GM19023 (cell line): ENCODE measurements around the gene WIPF3.
A peak's percentile ranks its signal among the peaks of the same experiment; 100 is the strongest.

Source experiments
- ATAC-seq: cut with Tn5 transposase; IDR thresholded peaks from one replicate; pipeline ENCODE4 v1.9.1; 2021; ENCODE audit warnings: mild to moderate bottlenecking, moderate library complexity; ENCODE audit not compliant: unreplicated experiment

Gene WIPF3

GRCh38 chr7:29808075-29808801 is 1.9 kb downstream of the WIPF3 start:
- ATAC-seq = no peak

GRCh38 chr7:29809533-29810155 is 3.3 kb downstream of the WIPF3 start:
- ATAC-seq = no peak

DNA sequence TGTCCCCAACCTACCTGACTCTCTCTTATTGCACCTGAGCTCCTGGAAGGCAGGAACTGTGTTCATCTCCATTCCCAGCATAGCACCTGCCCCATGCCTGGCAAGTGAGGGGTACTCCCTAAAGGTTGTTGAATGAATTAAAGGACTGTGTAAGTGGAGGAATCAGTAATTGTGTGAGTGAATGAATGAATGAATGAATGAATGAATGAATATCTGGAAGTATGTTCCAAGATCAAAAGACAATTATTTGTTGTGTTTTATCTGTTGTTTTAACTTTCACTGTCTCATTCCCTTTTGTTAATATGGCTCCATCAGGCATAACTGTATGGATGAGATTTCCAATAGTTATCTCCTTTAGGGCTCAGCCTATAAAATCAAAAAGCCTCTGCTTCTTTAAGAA is 4.0 kb downstream of the WIPF3 start:
- no peak for ATAC-seq

DNA sequence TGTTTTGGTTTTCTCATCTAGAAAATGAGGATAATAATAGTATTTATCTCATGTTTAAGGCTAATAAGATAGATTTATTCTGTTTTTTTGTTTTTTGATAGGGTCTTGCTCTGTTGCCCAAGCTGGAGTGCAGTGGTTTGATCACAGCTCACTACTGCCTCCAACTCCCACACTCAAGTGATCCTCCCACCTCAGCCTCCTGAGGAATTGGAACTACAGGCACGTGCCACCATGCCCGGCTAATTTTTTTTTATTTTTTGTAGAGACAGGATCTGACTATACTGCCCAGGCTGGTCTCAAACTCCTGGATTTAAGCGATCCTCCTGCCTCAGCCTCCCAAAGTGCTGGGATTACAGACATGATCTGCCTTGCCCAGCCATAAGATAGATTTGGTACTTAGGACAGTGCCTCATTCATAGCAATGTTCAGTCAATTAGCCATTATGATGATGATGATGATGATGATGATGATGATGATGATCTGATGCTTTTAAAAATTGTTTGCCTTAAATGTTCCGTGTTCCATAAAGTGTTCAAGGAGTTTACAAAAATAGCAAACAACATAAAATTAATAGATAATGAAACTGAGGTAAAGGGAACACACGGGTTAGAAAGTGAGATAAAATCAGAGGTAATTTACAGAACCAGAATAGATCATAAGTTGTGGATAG is 4.6 kb downstream of the WIPF3 start:
- ATAC-seq = no peak

DNA sequence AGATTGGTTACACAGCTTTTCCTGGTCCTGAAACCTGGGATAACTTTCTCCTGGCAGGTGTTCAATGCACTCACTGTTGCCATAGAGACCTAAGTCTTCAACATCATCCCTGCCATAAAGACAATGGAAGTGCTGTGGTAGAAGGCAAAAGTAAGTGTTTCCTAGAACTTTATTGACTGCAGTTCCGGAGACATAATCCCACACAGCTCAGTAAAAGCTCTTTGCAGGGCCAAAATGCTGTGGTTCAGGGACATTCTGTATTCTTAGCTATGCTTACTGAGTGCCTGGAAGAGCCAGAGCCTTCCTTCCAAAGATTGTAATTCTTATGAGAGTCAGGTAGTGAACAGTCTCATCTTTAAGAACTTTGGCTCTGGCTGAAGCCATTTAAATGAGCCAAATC is 5.3 kb downstream of the WIPF3 start:
- no peak for ATAC-seq

GRCh38 chr7:29812185-29812876 is 6.0 kb downstream of the WIPF3 start:
- no peak for ATAC-seq

- no peak for ATAC-seq
Measured at GRCh38 chr7:29815181-29816105, 9.1 kb downstream of the WIPF3 start.

GRCh38 chr7:29818308-29818707 is 12.0 kb downstream of the WIPF3 start:
- no peak for ATAC-seq

- peak; percentile 88 for ATAC-seq
Measured at GRCh38 chr7:29825775-29826529, 19.6 kb downstream of the WIPF3 start.

DNA sequence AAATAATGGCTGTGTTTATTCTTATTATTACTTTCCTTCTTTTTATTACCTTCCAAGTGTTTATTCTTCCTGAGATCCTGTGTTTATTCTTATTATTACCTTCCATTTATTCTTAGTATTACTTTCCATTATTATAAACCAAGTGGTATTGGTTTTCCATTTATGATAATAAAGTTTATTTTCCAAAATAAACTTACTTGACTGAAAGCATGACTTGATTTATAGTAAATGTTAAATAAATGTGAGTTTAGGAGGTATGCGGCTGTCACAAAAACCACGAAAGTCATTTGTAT is 20.2 kb downstream of the WIPF3 start:
- ATAC-seq = no peak

DNA sequence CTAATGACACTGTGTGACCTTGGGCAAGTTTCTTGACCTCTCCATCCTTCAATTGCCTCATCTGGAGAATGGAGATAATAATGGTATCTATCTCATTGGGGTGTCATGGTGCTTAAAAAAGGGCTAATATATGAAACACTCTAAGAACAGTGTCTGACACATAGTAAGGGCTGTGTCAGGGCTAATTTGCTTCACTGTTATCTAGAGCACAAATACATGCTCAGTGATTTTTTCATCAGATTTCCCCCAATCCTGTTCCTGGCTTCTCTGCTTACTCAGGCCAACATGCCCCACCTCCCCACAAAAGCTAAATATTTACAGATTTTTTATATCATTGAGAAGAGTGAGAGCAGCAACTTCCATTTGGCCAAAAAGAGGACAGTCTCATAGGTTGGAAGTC is 20.6 kb downstream of the WIPF3 start:
- ATAC-seq = no peak

DNA sequence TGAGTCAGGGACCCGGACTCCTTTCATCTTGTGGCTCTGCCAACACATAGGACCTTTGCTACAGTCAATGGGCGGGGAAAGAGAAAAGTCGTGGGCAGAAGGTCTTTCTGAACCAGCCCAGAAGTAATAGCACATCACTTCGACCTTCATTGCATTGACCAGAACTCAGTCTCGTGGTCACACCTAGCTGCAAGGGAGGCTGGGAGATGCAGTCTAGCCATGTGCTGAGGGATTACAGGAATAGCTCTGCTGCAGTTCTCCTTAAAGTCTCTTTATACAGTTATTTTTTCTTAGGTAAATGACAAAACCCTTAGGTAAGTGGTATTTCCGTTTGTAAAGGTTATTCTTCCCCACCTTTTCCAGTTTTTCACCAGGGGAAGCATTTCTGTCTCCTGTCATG is 25.4 kb downstream of the WIPF3 start:
- ATAC-seq = no peak

DNA sequence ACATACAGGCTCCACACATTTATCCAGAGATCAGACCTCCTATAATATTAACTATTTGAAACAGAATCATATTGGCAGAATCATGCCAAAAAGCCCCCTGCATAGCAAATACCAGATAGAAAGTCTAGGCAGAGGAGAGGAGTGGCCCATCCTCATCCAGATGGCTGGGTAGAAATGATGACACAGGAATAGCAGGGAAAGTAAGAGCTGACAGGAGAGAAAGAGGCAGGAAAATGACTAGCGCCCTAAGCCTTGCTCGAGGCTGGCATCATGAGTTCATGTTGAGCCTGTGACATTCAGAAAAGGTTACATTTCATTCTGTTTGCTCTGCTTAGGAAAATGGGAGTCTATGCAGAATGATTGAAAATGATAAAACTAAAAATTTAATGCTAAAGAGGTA is 27.6 kb downstream of the WIPF3 start:
- ATAC-seq = no peak

- ATAC-seq = no peak
Measured at GRCh38 chr7:29835718-29836117, 29.4 kb downstream of the WIPF3 start.

DNA sequence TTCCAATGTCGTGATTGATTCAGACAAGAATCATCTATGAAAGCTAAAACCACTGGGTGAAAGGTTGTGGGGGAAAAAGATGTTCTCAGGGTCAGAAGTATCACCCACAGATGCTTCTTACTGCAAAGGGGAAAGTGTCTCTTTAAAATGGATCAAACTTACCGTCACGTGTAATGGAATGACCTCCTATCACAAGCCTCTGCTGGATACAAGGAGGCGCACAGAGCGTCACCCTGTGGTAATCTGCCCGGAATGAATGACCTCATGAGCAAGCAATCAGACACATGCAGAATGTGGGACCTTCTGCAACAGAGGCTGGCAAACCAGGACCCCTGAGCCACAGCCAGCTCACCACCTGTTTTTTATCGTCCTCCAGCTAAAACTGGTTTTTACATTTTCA is 33.0 kb downstream of the WIPF3 start:
- no peak for ATAC-seq

DNA sequence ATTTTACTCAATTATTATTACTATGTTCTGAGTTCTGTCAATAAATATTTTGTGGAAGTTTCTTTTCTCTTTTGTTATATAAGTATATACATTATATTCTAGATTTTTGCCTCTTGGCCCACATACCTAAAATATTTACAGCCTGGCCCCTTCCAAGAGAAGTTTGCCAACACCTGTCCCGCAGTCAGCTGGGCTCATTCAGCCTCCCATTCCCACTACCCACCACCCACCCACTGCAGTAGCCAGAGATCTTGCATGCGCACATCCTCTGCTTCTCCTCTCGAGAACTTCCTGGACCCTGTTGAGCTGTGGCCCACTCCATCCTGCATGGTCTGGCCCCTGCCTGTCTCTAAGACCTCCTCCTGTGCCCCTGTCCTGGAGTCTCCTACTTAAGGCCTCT is 33.6 kb downstream of the WIPF3 start:
- no peak for ATAC-seq

DNA sequence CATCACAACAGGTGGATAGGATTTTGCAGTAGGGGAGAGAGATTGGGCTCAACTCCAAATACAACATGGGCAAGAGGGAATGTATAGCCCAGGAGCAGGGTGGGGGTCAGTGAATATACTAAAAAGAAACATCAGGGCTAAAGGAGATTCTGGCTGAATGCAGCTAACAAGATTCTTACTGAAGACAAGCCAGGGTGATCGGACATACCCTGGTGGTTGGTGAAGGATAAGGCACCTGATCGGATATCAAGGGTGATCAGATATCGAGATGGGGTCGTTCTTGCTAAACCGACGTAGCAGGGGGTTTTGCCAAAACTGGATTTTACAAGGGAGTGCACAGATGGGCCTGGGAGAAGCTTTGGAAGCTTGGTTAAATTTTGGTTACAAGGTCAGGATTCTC is 34.4 kb downstream of the WIPF3 start:
- no peak for ATAC-seq

DNA sequence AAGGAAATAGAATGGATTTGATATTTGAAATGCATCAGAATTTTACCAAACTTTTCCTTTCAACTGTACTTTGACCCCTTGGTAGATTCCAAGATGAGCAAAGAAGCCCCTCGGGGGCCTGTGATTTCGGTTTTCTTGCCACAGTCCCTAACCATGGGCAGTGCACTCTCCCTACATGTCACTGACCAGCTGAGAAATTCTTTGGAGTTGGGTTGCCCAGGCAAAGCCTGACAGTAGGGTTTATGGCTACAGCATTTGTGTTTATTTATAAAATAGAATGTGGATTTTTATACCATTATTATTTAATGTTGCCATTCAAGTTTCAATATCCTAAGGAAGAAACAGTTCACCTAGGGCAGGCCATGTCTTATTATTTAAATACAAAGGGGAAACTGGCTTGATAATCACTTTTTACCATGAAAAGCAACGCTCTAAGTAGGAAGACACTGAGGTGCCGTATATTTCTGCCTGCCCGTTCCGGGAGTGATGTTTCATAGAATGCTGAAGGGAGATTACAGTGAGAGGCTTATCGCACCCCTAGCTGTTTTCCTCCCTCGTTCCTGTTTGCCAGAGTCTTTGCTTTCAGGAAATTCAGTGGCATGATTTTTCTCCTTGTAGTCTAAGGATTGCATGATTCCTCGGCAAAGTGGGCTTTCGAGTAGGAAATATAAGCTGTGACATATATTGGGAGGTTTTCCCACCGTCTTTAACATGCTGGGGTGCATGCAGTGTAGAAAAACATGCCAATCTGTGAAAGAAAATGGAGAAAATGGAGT is 35.8 kb downstream of the WIPF3 start:
- ATAC-seq = no peak

DNA sequence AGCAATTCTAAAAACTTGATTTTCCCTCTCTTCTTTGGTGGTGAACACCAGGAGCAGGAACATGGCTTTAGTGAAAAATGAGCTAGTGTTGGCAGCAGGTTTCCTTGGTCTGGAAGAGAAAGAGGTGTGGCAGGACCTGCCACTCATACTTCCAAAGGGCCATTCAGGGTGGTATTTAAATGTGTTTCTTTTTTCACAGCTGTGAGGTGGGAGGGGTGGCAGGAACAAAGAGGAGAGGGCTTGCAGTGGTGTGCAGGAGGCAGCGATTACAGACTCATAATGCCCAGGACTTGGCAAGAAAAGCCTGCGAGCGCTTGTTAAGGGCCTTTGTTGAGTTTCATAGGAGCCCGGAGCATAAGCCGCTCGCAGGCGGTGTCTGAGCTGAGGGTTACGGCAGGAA is 36.8 kb downstream of the WIPF3 start:
- no peak for ATAC-seq
